ENCODE data around the gene RDX. TPM values are rescaled to one million over a fixed set of nuclear protein-coding genes. Genes with fewer than 3 reads are reported as not detected.
"Not testable (repeated sequence)": the region's sequence is repeated elsewhere in the genome, so short reads cannot be mapped to it uniquely, and the experiment has no call there.

RDX gene
- total RNA-seq, 1 donor from 2014 or later: 55.0 TPM

GRCh38 chr11:110198031-110198729 is 98.2 kb downstream of the RDX start:
- Histone ChIP-seq H3K27me3 (no peaks in the 10 kb centered on the region), H3K4me1 (no peaks in the 10 kb centered on the region), H3K4me3 (no peak overlapping the region), H3K27ac (no peak overlapping the region), H3K9me3 (no peaks in the 10 kb centered on the region), H3K36me3 (no peaks in the 10 kb centered on the region)
- DNase-seq (ENCODE audit: extremely low spot score in 2 of 2): no peak
- intact Hi-C loops (cut with DNase I): no loop called here
- TF ChIP-seq CTCF (IDR thresholded peaks at IDR 0.05) (no peak), POLR2A (IDR thresholded peaks at IDR 0.05) (no peak), POLR2AphosphoS5 (IDR thresholded peaks at IDR 0.05; ENCODE audit: insufficient read depth in 1 of 2, low read depth in 1 of 2) (no peak)

GRCh38 chr11:110196884-110197420 is 99.5 kb downstream of the RDX start:
- intact Hi-C loops (cut with DNase I): no loop called here
- Histone ChIP-seq H3K4me3 (no peak overlapping the region), H3K4me1 (no peaks in the 10 kb centered on the region), H3K9me3 (no peaks in the 10 kb centered on the region), H3K27me3 (no peaks in the 10 kb centered on the region), H3K36me3 (no peaks in the 10 kb centered on the region), H3K27ac (no peak overlapping the region)
- TF ChIP-seq POLR2A (IDR thresholded peaks at IDR 0.05) (no peak), POLR2AphosphoS5 (IDR thresholded peaks at IDR 0.05; ENCODE audit: insufficient read depth in 1 of 2, low read depth in 1 of 2) (no peak), CTCF (IDR thresholded peaks at IDR 0.05) (no peak)
- no peak for DNase-seq (ENCODE audit: extremely low spot score in 2 of 2)

DNA sequence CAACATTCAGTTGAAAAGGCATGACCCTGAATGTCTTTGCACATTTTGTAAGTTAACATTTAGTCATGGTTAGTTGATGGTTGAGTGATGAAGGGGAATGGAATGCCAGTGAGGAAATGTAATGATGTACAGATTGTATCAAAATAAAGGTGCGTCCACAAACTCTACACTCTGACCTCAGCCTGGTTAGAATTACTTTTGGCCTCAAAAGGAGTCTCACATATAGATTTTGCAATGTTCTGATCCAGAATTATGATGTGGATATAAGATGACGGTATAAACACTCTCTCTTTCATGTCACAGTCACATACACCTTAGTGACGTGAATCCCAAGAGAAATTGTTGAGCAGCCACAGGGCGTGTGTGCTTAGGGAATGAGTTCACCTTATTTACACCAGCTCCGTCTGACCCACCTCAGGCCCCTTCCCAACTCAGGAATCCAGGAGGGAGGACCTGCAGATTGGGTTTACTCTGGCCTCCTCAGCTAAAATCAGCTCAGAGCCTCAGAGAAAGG is 100.1 kb downstream of the RDX start:
- intact Hi-C loops (cut with DNase I): no loop called here
- no peak for TF ChIP-seq POLR2A (IDR thresholded peaks at IDR 0.05)
- no peak for TF ChIP-seq POLR2AphosphoS5 (IDR thresholded peaks at IDR 0.05; ENCODE audit: insufficient read depth in 1 of 2, low read depth in 1 of 2)
- no peak for TF ChIP-seq CTCF (IDR thresholded peaks at IDR 0.05)
- H3K36me3 ChIP-seq: no peaks in the 10 kb centered on the region
- no peaks in the 10 kb centered on the region for H3K27me3 ChIP-seq
- no peaks in the 10 kb centered on the region for H3K9me3 ChIP-seq
- no peak for DNase-seq (ENCODE audit: extremely low spot score in 2 of 2)
- H3K4me1 ChIP-seq: no peaks in the 10 kb centered on the region
- H3K4me3 ChIP-seq: no peak overlapping the region
- H3K27ac ChIP-seq: no peak overlapping the region

DNA sequence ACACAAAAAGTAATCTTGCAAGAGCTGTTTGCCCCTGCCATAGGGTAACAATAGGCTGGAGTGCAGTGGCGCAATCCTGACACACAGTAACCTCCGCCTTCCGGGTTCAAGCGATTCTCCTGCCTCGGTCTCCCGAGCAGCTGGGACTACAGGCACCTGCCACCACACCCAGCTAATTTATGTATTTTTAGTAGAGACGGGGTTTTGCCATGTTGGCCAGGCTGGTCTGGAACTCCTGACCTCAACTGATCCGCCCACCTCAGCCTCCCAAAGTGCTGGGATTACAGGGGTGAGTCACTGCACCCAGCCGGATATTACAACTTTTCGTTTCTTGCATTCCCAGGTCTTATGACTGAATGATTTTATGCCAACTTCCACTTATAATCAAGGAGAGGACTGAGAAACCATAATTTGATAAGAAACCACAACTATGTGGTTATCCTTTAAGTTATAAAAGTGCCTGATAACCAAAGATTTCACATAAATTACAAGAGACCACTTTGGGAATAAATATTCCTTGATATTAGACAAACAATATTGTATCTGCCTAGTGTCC is 102.1 kb downstream of the RDX start:
- H3K4me1 ChIP-seq; H3K27me3 ChIP-seq; H3K27ac ChIP-seq; H3K9me3 ChIP-seq; H3K4me3 ChIP-seq; intact Hi-C loops (cut with DNase I); H3K36me3 ChIP-seq; DNase-seq (ENCODE audit: extremely low spot score in 2 of 2): not testable (repeated sequence)

GRCh38 chr11:110192604-110193282 is 103.7 kb downstream of the RDX start:
- H3K9me3 ChIP-seq; H3K4me3 ChIP-seq; H3K27me3 ChIP-seq; DNase-seq (ENCODE audit: extremely low spot score in 2 of 2); intact Hi-C loops (cut with DNase I); H3K4me1 ChIP-seq; H3K36me3 ChIP-seq; H3K27ac ChIP-seq: not testable (repeated sequence)

- no peaks in the 10 kb centered on the region for H3K9me3 ChIP-seq
- H3K4me1 ChIP-seq: no peaks in the 10 kb centered on the region
- TF ChIP-seq POLR2AphosphoS5 (IDR thresholded peaks at IDR 0.05; ENCODE audit: insufficient read depth in 1 of 2, low read depth in 1 of 2) (no peak), POLR2A (IDR thresholded peaks at IDR 0.05) (no peak), CTCF (IDR thresholded peaks at IDR 0.05) (no peak)
- H3K27me3 ChIP-seq: no peaks in the 10 kb centered on the region
- H3K4me3 ChIP-seq: no peak overlapping the region
- DNase-seq (ENCODE audit: extremely low spot score in 2 of 2): no peak
- no peak overlapping the region for H3K27ac ChIP-seq
- H3K36me3 ChIP-seq: no peaks in the 10 kb centered on the region
- intact Hi-C loops (cut with DNase I): no loop called here
Observed at GRCh38 chr11:110190885-110191284, 105.5 kb downstream of the RDX start.
